Fibroblast of lung (primary cell): Measurements from ENCODE around the gene SFMBT2.
"Not testable (repeated sequence)": the region's sequence is repeated elsewhere in the genome, so short reads cannot be mapped to it uniquely, and the experiment has no call there.

Experiments used
- EZH2 ChIP-seq: IDR thresholded peaks from 2 replicates; pipeline ENCODE4 v1.5.1; 2012; ENCODE audit warnings: low read length, control low read depth, mild to moderate bottlenecking; ENCODE audit errors: missing control alignments
- TF ChIP-seq, protein P1 (sequence below), 2 donors: IDR thresholded peaks in 1 of 2; conservative IDR thresholded peaks in 1 of 2; 1 replicate in 1 of 2; 2 replicates in 1 of 2; pipeline ENCODE4 v1.5.1; 2011 to 2012; ENCODE audit warnings: low read length in 2 of 2, control low read depth in 1 of 2, inconsistent platforms in 1 of 2, low read depth in 1 of 2, mild to moderate bottlenecking in 1 of 2

DNA sequence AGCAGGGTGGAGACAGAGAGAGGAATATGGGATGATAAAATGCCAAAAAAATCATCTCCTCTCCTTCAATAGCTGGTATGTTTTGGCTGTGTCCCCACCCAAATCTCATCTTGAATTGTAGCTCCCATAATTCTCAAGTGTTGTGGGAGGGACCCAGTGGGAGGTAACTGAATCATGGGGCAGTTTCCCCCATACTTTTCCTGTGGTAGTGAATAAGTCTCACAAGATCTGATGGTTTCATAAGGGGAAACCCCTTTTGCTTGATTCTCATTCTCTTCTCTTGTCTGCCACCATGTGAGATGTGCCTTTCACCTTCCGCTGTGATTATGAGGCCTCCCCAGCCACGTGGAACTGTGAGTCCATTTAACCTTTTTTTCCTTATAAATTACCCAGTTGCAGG lies 226.7 kb downstream of the SFMBT2 start:
- TF ChIP-seq, protein P1, sequence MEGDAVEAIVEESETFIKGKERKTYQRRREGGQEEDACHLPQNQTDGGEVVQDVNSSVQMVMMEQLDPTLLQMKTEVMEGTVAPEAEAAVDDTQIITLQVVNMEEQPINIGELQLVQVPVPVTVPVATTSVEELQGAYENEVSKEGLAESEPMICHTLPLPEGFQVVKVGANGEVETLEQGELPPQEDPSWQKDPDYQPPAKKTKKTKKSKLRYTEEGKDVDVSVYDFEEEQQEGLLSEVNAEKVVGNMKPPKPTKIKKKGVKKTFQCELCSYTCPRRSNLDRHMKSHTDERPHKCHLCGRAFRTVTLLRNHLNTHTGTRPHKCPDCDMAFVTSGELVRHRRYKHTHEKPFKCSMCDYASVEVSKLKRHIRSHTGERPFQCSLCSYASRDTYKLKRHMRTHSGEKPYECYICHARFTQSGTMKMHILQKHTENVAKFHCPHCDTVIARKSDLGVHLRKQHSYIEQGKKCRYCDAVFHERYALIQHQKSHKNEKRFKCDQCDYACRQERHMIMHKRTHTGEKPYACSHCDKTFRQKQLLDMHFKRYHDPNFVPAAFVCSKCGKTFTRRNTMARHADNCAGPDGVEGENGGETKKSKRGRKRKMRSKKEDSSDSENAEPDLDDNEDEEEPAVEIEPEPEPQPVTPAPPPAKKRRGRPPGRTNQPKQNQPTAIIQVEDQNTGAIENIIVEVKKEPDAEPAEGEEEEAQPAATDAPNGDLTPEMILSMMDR (conservative IDR thresholded peaks at IDR 0.05 in 1 of 2, IDR thresholded peaks at IDR 0.05 in 1 of 2; ENCODE audit: low read depth in 1 of 2, low read length in 2 of 2): not testable (repeated sequence)
- not testable (repeated sequence) for TF ChIP-seq EZH2
